Lower leg skin (tissue), 3 donors: ENCODE results near the gene FLNC.

ENCODE experiments used
- CTCF ChIP-seq, 3 donors: fragments of 450-650 bp; IDR thresholded peaks; one replicate each; pipeline ENCODE4 v1.5.1; 2016; ENCODE audit warnings: antibody characterized with exemption in 3 of 3, mild to moderate bottlenecking in 3 of 3, moderate library complexity in 2 of 3
- POLR2A ChIP-seq, 2 donors: fragments of 450-650 bp; IDR thresholded peaks; one replicate each; pipeline ENCODE4 v1.6.1; 2016 to 2017; ENCODE audit warnings: antibody characterized with exemption in 2 of 2, mild to moderate bottlenecking in 1 of 2, moderate library complexity in 1 of 2

DNA sequence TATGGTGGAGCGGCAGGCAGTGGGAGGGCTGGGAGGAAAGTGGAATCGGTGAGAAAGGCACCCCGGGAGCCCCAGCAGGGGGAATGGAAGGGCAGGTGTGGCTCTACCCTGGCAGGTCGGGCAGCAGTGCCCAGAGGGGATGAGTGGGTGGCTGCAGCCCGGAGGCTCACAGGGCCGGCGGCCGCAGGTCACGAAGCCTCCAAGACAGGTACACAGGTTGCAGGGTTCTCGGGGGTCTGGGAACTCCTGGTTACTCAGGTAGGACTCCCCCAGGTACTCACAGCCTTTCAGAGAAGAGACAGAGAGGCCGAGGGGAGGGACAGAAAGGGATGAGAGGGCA, 58.5 kb downstream of the FLNC start:
- TF ChIP-seq CTCF (IDR thresholded peaks at IDR 0.05) (no peak), POLR2A (IDR thresholded peaks at IDR 0.05) (no peak)
